ENCODE measurements around the gene FAM181A. TPM values are rescaled to one million over a fixed set of nuclear protein-coding genes. Genes with fewer than 3 reads are reported as not detected.

The FAM181A gene
- total and polyA plus RNA-seq, 2 experiments from 2014 or later: not detected

DNA sequence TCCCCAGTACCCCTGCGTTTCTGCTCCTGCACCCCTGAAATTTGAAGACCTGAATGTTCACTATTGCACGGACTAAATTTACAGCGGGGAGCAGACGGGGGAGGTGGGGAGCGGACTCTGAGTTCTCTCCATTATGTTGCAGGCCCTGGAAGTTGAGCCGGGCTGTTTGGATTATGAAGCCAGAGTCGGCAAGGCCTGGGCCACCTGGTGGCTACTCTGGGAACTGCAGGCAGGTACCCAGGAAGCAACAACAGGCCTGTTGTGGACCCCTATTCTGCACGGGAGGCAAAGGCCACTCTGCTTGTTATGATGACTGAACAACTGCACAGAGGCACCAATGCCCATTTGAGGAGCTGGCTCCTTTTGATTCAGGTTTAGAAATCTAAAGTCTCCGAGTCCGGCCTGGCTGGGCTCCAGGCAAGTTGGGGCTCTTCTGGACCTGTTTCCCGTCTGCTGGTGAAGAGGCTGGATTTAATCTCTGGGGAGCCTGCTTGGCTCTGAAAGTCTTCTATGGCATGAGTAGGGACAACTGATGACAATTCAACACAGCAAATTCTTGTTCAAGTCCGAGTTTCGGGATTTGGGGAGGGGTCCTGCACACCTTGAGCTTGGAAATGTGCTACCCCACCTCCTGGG lies 34.1 kb upstream of the FAM181A start:
- peak; percentile 75 for ATAC-seq
- no peaks in the 10 kb centered on the region; the same call in 2 of the 3 replicates for H3K9me3 Mint-ChIP-seq
- H3K27me3 Mint-ChIP-seq (ENCODE audit: insufficient read depth, low read depth, poor library complexity): peaks cover 10% of the 10 kb centered on the region
- H4K20me1 ChIP-seq (replicated peaks; ENCODE audit: insufficient read depth): no peaks in the 10 kb centered on the region
- H3K4me1 Mint-ChIP-seq: peaks cover 39% of the 10 kb centered on the region
- peak overlapping the region; percentile 43; the same call in 1 of the 2 replicates for H3K4me2 ChIP-seq
- H3K79me2 ChIP-seq (replicated peaks; ENCODE audit: insufficient read depth): no peaks in the 10 kb centered on the region
- H3K27ac ChIP-seq (ENCODE audit: low read depth): no peak overlapping the region
- no peaks in the 10 kb centered on the region for H3K36me3 Mint-ChIP-seq (ENCODE audit: low read depth)
- no peak overlapping the region for H3K4me3 Mint-ChIP-seq
- H3K4me1 ChIP-seq (ENCODE audit: insufficient read depth): peaks cover 20% of the 10 kb centered on the region
- H3K9me2 ChIP-seq (ENCODE audit: insufficient read depth): no peaks in the 10 kb centered on the region
- no peak for TF ChIP-seq CREB1 (CRISPR knock-in tag; IDR thresholded peaks at IDR 0.05; ENCODE audit: low read depth)
- TF ChIP-seq CTCF (conservative IDR thresholded peaks at IDR 0.05; ENCODE audit: low read depth in 2 of 2): peak; percentile 82 to 94
- DNase-seq (ENCODE audit: low spot score): peak; percentile 84
- no peaks in the 10 kb centered on the region for H3F3A ChIP-seq (replicated peaks; ENCODE audit: low read depth)
- peak overlapping the region; percentile 94 for H2AFZ ChIP-seq
- H3K4me3 ChIP-seq: no peak overlapping the region
- no peak overlapping the region for H3K27ac Mint-ChIP-seq
- H3K27me3 ChIP-seq (ENCODE audit: insufficient read depth): no peaks in the 10 kb centered on the region
- H3K36me3 ChIP-seq (ENCODE audit: insufficient read depth): no peaks in the 10 kb centered on the region; the same call in 1 of the 2 replicates

DNA sequence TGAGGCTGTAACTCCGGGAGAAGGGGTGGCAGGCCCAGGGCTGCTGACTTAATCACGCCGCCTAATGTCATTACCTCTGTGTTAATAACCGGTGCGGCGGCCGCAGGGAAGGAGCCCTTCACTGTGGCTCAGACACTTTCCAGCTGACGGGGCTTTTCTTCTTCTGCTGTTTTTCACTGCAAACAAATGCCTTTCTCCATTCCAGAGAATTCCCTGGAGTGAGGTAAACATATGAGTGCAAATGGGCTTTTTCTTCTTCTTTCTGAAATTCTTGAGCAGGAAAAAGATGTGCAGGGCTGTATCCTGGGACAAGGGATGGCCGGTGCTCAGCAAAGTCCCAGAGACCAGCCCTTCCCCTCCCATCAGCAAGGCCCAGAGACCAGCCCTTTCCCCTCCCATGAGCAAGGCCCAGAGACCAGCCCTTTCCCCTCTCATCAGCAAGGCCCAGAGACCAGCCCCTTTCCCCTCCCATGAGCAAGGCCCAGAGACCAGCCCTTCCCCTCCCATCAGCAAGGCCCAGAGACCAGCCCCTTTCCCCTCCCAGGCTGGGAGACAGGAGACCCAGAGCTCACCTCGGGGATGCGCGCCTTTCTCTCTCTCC lies 33.4 kb upstream of the FAM181A start:
- ATAC-seq (peak; percentile 72), DNase-seq (ENCODE audit: low spot score) (peak; percentile 57)
- Histone ChIP-seq H3K4me3 (0 out of 2 replicates have a peak overlapping the region, but pooled peaks have one; percentile 25), H4K20me1 (replicated peaks; ENCODE audit: insufficient read depth) (no peaks in the 10 kb centered on the region), H3K79me2 (replicated peaks; ENCODE audit: insufficient read depth) (no peaks in the 10 kb centered on the region), H3K4me2 (peak overlapping the region; percentile 73), H3K4me1 (ENCODE audit: insufficient read depth) (peaks cover 20% of the 10 kb centered on the region), H2AFZ (peak overlapping the region; percentile 98), H3F3A (replicated peaks; ENCODE audit: low read depth) (no peaks in the 10 kb centered on the region), H3K27me3 (ENCODE audit: insufficient read depth) (no peaks in the 10 kb centered on the region), H3K36me3 (ENCODE audit: insufficient read depth) (no peaks in the 10 kb centered on the region; the same call in 1 of the 2 replicates), H3K9me2 (ENCODE audit: insufficient read depth) (no peaks in the 10 kb centered on the region), H3K27ac (ENCODE audit: low read depth) (no peak overlapping the region)
- peaks cover 39% of the 10 kb centered on the region for H3K4me1 Mint-ChIP-seq
- no peaks in the 10 kb centered on the region; the same call in 2 of the 3 replicates for H3K9me3 Mint-ChIP-seq
- no peaks in the 10 kb centered on the region for H3K36me3 Mint-ChIP-seq (ENCODE audit: low read depth)
- peaks cover 10% of the 10 kb centered on the region for H3K27me3 Mint-ChIP-seq (ENCODE audit: insufficient read depth, low read depth, poor library complexity)
- peak overlapping the region; percentile 42; the same call in 2 of the 3 replicates for H3K4me3 Mint-ChIP-seq
- H3K27ac Mint-ChIP-seq: no peak overlapping the region
- TF ChIP-seq, protein P1, sequence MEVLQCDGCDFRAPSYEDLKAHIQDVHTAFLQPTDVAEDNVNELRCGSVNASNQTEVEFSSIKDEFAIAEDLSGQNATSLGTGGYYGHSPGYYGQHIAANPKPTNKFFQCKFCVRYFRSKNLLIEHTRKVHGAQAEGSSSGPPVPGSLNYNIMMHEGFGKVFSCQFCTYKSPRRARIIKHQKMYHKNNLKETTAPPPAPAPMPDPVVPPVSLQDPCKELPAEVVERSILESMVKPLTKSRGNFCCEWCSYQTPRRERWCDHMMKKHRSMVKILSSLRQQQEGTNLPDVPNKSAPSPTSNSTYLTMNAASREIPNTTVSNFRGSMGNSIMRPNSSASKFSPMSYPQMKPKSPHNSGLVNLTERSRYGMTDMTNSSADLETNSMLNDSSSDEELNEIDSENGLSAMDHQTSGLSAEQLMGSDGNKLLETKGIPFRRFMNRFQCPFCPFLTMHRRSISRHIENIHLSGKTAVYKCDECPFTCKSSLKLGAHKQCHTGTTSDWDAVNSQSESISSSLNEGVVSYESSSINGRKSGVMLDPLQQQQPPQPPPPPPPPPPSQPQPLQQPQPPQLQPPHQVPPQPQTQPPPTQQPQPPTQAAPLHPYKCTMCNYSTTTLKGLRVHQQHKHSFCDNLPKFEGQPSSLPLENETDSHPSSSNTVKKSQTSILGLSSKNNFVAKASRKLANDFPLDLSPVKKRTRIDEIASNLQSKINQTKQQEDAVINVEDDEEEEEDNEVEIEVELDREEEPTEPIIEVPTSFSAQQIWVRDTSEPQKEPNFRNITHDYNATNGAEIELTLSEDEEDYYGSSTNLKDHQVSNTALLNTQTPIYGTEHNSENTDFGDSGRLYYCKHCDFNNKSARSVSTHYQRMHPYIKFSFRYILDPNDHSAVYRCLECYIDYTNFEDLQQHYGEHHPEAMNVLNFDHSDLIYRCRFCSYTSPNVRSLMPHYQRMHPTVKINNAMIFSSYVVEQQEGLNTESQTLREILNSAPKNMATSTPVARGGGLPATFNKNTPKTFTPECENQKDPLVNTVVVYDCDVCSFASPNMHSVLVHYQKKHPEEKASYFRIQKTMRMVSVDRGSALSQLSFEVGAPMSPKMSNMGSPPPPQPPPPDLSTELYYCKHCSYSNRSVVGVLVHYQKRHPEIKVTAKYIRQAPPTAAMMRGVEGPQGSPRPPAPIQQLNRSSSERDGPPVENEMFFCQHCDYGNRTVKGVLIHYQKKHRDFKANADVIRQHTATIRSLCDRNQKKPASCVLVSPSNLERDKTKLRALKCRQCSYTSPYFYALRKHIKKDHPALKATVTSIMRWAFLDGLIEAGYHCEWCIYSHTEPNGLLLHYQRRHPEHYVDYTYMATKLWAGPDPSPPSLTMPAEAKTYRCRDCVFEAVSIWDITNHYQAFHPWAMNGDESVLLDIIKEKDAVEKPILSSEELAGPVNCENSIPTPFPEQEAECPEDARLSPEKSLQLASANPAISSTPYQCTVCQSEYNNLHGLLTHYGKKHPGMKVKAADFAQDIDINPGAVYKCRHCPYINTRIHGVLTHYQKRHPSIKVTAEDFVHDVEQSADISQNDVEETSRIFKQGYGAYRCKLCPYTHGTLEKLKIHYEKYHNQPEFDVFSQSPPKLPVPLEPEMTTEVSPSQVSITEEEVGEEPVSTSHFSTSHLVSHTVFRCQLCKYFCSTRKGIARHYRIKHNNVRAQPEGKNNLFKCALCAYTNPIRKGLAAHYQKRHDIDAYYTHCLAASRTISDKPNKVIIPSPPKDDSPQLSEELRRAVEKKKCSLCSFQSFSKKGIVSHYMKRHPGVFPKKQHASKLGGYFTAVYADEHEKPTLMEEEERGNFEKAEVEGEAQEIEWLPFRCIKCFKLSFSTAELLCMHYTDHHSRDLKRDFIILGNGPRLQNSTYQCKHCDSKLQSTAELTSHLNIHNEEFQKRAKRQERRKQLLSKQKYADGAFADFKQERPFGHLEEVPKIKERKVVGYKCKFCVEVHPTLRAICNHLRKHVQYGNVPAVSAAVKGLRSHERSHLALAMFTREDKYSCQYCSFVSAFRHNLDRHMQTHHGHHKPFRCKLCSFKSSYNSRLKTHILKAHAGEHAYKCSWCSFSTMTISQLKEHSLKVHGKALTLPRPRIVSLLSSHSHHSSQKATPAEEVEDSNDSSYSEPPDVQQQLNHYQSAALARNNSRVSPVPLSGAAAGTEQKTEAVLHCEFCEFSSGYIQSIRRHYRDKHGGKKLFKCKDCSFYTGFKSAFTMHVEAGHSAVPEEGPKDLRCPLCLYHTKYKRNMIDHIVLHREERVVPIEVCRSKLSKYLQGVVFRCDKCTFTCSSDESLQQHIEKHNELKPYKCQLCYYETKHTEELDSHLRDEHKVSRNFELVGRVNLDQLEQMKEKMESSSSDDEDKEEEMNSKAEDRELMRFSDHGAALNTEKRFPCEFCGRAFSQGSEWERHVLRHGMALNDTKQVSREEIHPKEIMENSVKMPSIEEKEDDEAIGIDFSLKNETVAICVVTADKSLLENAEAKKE (CRISPR knock-in tag; IDR thresholded peaks at IDR 0.05): no peak
- TF ChIP-seq EZH2 (IDR thresholded peaks at IDR 0.05; ENCODE audit: low read depth, unreplicated experiment): no peak
- no peak for TF ChIP-seq CTCF (conservative IDR thresholded peaks at IDR 0.05; ENCODE audit: low read depth in 2 of 2)
- TF ChIP-seq ZNF114 (CRISPR knock-in tag; IDR thresholded peaks at IDR 0.05): no peak
- TF ChIP-seq NANOG (IDR thresholded peaks at IDR 0.05; ENCODE audit: borderline replicate concordance): no peak
- TF ChIP-seq ETS1 (IDR thresholded peaks at IDR 0.05): no peak
- TF ChIP-seq POLR2AphosphoS5 (IDR thresholded peaks at IDR 0.05; ENCODE audit: low read depth): no peak
